Subcutaneous adipose tissue (tissue), 4 donors: ENCODE data around the gene FCHSD2. TPM values are rescaled to one million over a fixed set of nuclear protein-coding genes. Genes with fewer than 3 reads are reported as not detected.

Source experiments
- CTCF ChIP-seq: fragments of 450-650 bp; IDR thresholded peaks from one replicate; pipeline ENCODE4 v1.5.1; 2016; ENCODE audit warnings: low read depth, mild to moderate bottlenecking, control low read depth, antibody characterized with exemption, moderate library complexity
- total RNA-seq, 4 donors: library from RNA; depleted of rRNA; stranded (reverse); fragments of >200 nt; gene quantifications; one replicate each; pipeline ENCODE4 v1.1.0, GENCODE V29; 2016

FCHSD2 gene
- total RNA-seq, 4 donors from 2014 or later = 26.2 to 34.7 (median 30.0) TPM

- TF ChIP-seq CTCF = no peak
Measured at GRCh38 chr11:72799441-72799840, 342.7 kb downstream of the FCHSD2 start.

- TF ChIP-seq CTCF = no peak
Measured at GRCh38 chr11:72798361-72798760, 343.8 kb downstream of the FCHSD2 start.

DNA sequence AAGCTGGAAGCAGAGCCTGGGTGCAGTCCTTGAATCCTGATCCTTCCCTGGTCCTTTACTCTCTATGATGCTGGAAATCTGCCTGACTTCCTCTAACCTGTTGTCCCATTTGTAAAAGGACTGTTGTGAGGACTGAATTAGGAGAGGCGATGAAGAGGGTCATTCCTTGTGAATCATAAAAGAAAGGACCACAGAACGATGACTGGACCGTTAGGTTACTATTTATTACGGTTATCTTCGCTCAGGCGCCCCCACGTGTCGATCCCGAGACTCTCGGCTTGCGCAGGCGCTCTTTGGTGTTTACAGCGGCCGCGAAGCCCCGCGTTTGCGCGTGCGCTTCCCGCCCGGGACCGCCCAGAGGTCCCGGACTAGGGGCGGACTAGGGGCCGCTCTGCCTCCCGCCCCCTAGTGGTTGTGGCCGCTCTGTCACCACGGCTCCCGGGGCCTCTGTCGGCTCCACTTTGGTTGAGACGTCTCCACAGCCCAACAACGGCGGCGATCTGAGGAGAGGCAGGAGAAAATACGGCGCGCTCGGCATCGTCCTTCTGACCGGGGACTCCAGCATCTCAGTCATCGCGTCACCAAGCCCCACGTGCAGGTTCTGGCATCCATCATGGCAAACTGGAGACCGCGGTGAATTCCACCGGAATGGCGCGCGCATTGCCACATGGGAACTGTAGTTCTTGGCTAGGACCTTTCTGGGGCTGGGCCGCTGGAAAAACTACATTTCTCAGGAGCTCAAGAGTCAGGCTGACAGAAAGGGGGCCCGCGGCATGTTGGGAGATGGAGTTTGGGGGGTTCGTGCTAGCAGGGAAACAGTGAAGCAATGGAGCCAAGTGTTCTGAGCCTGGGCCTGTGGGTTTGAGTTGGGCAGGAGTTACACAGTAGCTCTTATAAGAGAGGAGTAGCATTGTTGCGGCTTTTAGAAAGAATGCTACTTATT, 348.4 kb downstream of the FCHSD2 start, which contains the start of gene STARD10:
TSS of gene STARD10 (minus strand) at position 623 of the 943 bp plus-strand sequence. CDS start 12,866 bp downstream, outside the sequence.
- TF ChIP-seq CTCF = no peak

GRCh38 chr11:72793076-72793424, 349.1 kb downstream of the FCHSD2 start:
- TF ChIP-seq CTCF = no peak

DNA sequence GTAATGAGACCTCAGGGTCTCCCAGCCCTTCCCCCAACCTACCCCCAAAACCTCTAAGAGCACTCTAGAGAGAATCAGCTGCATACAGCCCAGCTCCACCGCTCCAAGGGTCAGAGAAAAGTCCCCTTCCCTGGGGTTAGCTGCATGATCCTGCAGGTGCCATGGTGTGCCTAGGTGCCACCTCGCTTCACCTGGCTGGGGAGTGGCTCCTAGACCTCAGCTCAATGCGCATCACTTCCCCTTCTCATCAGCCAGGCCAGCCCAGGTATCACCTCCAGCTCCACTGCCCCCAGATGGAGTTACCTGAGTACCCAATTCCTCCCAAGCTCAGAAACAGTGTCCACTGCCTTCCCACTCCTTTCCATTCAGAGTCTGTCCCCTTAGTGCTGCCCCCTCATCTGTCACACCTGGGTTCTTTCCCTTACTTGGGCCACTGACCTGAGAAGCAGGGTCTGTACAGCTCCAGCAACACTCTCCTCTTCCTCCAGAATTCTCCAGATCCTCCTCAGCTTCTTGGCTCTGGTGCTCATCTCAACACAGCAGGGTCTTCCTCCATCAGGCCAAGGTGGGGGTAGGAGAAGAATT, 349.6 kb downstream of the FCHSD2 start:
- TF ChIP-seq CTCF = no peak

GRCh38 chr11:72789493-72790131, 352.5 kb downstream of the FCHSD2 start:
- TF ChIP-seq CTCF = no peak

GRCh38 chr11:72788241-72788640, 353.9 kb downstream of the FCHSD2 start:
- TF ChIP-seq CTCF = no peak
